HG03159 (cell line): Measurements from ENCODE around the gene PRSS22.

Experiments
- ATAC-seq: cut with Tn5 transposase; IDR thresholded peaks from one replicate; pipeline ENCODE4 v1.9.1; 2021; ENCODE audit warnings: mild to moderate bottlenecking, moderate library complexity; ENCODE audit not compliant: unreplicated experiment

Gene PRSS22

GRCh38 chr16:2829501-2830354, 28.2 kb downstream of the PRSS22 start, which contains the start of gene ZG16B:
Gene ZG16B (plus strand): TSS chr16:2830303. CDS start chr16:2830442, 139 bp downstream.
- no peak for ATAC-seq

DNA sequence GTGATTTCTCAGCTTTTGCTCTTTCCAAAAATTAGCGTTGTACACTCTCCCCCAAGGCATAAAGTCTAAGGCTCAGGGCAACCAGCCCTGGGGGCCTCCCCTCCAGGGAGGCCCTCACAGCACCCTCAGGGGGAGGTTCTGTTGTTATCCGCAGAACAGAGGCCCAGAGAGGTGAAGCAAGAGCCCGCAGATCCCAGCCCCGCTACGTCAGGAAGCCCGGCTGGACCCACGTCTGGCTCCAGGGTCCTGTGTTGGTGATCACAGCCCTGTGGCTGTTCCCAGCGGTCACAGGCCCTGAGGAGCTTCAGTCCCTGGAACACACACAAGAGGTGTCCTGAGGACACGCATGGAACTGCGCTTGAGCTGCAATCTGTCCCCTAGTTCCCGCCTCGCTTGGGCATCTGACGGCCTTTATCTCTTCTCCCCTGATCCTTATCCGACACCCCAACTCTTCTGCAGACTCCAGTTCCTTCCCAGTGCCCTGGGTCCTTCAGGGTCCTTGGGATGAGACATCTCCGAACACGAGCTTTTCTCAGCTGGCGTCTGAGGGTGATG, 29.0 kb downstream of the PRSS22 start:
- no peak for ATAC-seq

DNA sequence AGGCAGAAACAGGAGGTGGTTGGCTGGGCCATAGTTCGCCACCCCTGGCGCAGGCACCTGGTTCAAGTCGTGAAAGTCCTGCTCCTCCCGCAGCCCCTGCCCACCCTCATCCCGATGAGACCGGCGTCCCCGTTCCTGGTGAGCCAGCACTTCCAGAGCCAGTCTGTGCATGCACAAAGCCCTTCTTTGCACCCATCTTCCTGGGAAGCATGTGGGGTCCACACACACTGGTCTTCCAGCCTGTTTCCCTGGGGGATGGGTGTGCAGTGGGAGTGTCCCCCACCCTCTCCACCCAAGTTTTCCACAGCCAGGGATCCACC, 29.5 kb downstream of the PRSS22 start:
- no peak for ATAC-seq

- no peak for ATAC-seq
These were observed 30.0 kb downstream of the PRSS22 start for GRCh38 chr16:2827831-2828520.

GRCh38 chr16:2827374-2827791, 30.6 kb downstream of the PRSS22 start:
- no peak for ATAC-seq

DNA sequence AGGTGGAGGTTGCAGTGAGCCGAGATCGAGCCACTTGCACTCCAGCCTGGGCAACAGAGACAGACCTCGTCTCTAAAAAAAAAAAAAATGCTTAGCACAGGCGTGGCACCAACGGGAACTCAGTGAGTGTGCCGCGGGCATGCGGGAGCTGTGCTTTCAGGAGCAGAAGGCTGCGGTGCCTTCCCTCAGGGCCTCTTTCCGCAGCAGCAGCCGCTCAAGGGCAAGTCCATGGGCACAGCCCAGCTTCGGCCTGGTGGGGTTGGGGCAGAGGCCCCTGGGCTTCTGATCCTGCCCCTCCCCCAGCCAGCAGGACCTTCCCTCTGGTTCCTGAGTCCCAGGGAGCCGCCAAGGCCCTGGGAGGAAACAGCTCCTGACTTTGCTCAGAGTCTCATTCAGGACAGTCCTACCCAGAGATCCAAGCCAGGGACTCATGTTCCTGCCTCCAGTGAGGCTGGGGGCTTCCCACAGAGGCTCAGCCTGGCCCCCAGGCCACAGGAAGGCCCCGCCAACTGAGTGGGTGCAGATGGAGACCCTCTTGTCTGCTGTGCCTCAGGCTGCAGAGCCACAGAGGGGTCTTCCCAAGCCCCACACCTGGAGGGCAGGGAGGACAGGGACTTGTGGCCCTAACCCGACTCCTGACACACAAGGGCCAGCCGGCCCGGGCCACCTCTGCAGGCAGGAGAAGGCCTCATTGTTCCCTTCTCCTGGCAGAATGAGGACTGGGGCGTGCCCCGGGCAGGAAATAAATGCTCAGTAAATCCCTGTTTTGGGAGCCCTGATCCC, 31.2 kb downstream of the PRSS22 start:
- ATAC-seq = no peak

GRCh38 chr16:2825906-2826305, 32.1 kb downstream of the PRSS22 start:
- ATAC-seq = no peak

DNA sequence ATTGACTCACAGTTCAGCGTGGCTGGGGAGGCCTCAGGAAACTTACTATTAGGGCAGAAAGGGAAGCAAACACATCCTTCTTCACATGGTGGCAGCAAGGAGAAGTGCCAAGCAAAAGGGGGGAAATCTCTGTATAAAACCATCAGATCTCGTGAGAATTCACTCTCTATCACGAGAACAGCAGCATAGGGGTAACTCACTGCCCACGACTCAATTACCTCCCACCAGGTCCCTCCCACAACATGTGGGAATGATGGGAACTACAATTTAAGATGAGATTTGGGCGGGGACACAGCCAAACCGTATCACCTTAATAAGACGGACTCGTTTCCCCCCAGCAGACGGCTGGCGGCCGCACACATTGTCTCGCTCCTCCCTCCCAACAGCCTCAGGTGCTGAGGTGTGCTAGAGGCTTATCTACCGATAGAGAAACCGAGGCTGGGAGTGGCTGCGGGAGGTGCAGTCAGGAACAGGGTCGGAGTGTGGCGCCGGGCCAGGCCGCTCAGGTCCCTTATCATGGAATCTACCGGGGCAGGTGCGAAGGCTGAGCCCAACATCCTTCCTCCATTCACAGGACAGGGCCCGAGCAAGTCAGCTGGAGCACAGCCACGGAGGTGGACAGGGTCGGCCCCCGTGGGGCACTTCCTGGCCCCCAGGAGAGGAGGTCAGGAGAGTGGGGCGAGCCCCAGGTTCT, 32.8 kb downstream of the PRSS22 start:
- ATAC-seq = no peak

GRCh38 chr16:2824626-2825025, 33.3 kb downstream of the PRSS22 start:
- no peak for ATAC-seq

GRCh38 chr16:2822496-2822895, 35.5 kb downstream of the PRSS22 start:
- ATAC-seq = no peak

DNA sequence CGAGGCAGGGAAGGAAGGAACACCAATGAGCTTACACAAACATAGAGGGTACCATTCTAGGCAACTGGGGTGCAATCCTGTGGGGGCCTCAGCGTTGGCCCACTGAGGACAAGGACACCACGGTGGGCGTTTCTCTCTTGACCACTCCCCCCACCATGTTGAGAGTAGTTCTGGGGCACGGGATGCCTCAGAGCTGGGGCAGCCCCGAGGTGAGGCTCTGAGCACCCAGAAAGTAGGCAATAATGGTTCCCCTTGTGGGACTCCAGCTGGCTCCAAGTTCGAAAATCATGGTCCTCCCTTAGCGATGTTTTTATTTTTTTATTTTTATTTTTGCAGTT, 35.8 kb downstream of the PRSS22 start:
- ATAC-seq = no peak

- ATAC-seq = no peak
These were observed 36.3 kb downstream of the PRSS22 start for GRCh38 chr16:2821487-2822157.

GRCh38 chr16:2820836-2821486, 37.0 kb downstream of the PRSS22 start:
- ATAC-seq = no peak

- ATAC-seq = no peak
These were observed 37.8 kb downstream of the PRSS22 start for GRCh38 chr16:2819939-2820835.

DNA sequence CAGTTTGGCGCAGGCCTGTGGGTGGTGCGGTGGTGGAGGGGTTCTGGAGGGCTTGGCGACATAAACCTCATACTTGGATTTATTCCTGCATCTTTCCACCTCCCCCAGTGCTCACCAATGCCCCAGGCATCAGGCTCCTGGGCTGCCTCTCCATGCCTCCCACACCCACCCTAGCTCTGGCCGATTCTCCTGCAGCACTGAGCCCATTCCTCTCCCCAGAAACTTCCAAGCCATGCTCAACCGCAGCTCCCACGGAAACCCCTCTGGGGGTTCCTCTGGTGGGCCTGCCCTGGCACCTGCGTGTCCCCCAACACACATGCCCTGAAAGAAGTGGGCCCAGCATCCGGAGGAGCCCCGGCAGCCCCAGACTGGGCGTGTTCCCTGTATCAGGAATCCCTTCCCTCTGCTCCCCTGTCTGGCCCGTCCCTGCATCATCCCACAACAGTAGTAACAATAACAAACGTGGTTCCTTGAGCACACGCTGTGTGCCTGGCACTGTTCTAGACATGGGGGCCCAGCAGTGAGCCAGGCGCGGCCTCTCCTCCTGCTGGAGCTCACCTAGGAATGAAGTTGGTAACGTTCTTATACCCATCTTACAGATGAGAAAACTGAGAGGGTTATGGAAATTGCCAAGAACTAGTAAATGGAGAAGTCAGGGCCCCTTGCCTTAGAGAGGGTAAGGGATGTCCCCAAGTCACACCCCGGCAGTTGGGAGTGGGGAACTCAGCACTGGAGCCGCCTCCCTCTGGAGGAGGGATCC, 38.6 kb downstream of the PRSS22 start:
- ATAC-seq = no peak

DNA sequence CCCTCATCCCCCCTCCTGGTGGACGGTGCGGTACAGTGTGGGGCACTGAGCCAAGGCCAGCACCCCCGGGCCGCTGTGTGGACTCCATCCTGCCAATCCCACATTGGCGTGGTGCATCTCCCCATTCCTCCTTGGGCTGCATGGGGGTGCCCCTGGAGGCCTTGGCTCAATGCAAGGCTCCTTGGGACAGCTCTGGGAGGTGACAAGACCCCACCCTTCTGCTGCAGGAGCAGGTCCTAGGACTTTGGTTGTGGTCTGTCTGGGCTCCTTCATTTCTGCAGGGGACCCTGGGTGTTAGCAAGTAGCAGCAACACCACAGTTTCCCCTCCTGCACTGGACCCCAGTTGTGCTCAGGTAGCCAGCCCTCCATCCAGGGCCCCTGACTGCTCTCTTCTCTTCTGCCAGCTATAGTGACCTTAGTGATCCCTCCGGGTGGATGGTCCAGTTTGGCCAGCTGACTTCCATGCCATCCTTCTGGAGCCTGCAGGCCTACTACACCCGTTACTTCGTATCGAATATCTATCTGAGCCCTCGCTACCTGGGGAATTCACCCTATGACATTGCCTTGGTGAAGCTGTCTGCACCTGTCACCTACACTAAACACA, 39.6 kb downstream of the PRSS22 start:
- ATAC-seq = no peak
